COR-L47 (cell line): ENCODE measurements around the gene EPB41L3.
A peak's percentile ranks its signal among the peaks of the same experiment; 100 is the strongest.
"Not testable (repeated sequence)": the region's sequence is repeated elsewhere in the genome, so short reads cannot be mapped to it uniquely, and the experiment has no call there.

Source experiments
- DNase-seq: peaks from one replicate; lab custom pipeline; 2025; lab: John Stamatoyannopoulos, UW

Gene EPB41L3

DNA sequence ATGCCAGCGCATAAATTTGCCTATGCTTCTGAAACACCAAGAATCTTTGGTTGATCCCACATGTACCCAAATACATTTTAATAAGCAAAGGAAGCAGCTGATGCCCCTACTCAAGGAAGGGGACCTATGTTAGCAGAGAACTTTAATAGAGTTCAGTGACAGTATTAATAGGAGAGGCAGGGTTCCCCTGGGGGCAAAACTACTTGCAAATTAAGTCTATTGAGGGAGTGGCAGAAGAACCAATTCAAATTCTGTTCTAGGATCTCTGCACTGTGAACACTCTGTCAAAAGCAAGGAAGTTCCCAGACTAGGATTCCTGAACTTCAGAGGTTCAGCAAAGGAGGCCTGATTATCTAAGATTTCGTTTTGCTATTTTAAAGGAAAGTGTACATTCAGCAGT is 47.5 kb downstream of the EPB41L3 start:
- no peak for DNase-seq

DNA sequence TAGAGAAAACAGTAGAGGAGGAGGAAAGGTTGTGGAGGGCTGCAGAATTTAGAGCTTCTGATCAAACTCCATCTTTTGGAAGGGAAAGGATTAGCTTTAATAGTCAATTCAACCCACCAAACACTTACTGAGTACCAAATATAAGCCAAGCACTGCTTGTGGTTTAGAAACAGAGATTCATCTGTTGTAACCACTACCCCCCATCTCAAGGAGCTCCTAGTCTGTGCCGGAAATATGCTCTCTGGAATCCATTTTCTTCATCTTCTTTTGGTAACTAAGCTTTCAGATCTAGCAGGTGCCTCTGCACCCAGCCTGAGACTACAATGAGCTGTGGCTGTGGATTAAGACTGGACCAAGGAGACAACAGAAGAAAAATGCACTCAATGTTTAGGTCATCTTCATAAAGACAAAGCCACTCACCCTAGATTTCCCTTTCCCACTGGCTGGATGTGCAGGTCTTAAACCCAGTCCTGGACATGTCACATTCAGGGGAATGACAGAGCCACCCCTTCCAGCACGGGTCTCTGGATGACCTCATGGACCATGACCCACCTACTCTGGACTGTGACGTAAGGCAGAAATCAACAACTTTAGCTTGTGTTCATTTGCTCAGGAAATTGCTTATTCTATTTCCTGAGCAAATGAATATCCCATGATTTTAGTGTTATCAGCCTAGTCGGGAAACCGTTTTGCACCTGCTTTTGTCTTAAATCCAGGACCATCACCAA is 52.9 kb downstream of the EPB41L3 start:
- DNase-seq = no peak

DNA sequence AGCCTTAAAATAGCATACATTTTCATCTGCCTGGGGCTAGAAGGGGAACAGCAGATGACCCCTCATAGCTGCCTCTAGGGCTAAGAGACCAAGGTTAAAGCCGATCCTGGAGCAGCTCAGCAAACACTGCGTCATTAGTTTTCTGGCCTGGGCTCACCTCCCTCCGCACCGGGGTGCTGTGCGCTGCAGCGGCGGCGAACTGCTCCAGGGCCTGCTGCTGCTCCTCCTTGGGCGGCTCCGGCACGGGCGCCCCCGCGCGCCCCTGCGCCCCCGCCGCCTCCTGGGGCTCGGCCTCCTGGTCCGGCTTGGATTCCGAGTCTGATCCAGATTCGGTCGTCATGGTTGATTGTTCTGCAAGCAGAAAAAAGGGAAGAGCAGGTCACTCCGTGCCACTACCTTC is 55.0 kb downstream of the EPB41L3 start:
- DNase-seq = no peak

GRCh38 chr18:5488044-5488443 is 55.8 kb downstream of the EPB41L3 start:
- DNase-seq = not testable (repeated sequence)

- no peak for DNase-seq
Observed at GRCh38 chr18:5484526-5484925, 59.3 kb downstream of the EPB41L3 start.

GRCh38 chr18:5481621-5482020 is 62.2 kb downstream of the EPB41L3 start:
- DNase-seq = no peak

DNA sequence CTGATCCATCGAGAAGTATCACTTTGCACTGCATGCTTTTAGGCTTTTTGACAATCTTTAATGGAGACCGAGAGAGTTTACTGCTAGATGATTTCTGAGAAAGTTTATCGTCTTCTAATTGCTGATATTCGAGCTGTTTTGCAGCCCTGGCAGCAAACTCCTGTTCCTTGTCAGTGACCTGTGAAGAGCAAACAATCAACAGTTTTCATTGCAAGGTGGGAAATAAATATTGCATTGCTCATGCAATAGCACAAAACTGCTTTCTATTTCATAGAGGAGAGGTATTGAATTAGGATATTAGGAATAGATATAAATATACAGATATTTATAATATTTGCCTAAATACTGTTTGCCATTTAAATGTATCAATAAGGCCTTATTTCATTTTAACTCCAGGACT is 65.5 kb downstream of the EPB41L3 start:
- no peak for DNase-seq

- DNase-seq = peak; percentile 66
Observed at GRCh38 chr18:5476961-5477800, 66.6 kb downstream of the EPB41L3 start.

DNA sequence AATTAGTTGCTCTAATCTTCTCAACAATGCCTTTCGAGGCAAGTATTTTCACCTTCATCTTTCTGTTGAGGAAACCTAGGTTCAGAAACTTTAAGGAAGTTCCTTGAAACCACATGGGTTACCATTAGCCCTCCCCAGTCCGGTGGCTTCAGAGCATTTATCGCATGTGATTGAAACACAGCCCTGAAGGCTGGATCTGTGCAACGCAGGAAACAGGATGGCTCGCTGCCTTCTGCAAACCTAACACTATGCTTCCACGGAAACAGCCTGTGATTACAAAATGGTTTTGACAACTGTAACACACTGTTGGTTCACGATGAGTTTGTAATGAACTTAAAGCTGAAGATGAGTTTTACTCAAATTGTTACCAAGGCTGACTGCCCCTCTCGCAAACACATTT is 68.5 kb downstream of the EPB41L3 start:
- no peak for DNase-seq

GRCh38 chr18:5469340-5469739 is 74.5 kb downstream of the EPB41L3 start:
- DNase-seq = no peak

DNA sequence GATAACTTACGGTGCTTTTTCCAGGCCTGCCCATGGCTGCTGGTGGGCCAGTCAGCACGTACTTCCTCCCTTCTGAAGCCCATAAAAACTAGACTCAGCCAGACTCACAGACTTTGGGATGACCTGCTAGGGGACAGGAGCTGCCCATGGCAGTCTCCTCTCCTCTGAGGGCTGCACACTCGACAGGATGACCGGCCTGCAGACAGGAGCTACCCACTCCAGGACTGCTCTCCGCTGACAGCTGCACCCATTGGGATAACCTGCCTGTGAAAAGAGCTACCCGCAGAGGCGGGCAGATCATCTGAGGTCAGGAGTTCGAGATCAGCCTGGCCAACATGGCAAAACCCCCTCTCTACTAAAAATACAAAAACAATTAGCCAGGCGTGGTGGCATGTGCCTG is 75.4 kb downstream of the EPB41L3 start:
- DNase-seq = no peak

DNA sequence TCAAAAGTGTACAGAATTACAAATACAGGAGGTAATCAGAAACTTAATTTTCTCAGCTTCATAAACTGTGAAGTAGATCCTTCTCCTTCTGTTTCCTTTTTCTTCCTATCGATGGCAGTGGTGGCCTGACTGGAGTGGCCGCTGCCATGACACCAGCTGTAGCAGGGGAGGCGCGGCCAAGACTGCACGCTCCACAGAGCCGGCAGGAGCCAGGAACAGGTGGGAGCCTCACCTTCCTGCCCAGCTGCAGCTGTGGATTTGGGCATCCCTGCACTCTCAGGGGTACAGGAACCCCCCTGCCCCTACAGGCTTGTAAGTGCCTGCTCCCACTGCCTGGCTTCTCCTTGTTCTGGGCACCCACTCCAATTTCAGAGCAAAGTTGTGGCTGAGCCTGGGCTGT is 76.1 kb downstream of the EPB41L3 start:
- DNase-seq = no peak

DNA sequence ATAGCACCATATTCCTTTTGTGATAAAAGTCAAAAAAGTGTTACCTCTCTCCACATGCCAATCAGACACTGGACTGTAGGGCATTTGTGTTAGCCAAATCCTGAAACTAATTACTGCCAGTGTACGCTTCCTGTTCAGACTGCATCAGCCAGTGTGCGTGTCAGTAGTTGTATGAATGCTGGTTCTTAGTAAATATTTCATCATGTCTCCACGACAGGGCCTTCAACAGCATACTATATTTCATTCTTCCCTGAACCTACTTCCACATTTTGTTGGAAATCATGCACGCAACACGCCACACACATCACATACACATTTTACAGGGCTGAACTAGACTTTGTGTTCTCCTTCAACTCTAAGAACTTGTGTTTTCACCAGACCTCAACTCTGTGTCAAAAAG is 77.5 kb downstream of the EPB41L3 start:
- no peak for DNase-seq

DNA sequence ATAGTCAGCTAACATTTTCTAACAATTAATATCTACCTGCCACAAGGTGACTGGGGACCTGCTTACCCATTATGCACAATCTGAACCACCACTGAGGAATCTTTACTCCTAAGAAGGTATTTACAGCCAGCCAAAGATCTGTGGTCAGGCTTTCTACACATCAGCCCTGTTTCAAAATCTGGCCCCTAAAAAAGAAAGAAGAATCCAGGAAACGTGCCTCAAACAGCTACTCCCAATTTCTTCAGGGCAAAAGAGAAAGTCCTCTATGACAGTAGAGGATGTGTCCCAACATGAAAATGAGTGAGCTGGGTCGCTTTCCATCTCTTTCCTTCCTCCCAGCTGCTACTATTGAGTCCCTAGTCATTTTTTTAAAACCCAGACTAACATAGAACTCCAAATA is 79.5 kb downstream of the EPB41L3 start:
- DNase-seq = no peak

- DNase-seq = no peak
Observed at GRCh38 chr18:5463831-5464230, 80.0 kb downstream of the EPB41L3 start.

- no peak for DNase-seq
Observed at GRCh38 chr18:5463390-5463789, 80.4 kb downstream of the EPB41L3 start.

- no peak for DNase-seq
Observed at GRCh38 chr18:5462227-5462626, 81.6 kb downstream of the EPB41L3 start.

- DNase-seq = no peak
Observed at GRCh38 chr18:5461041-5461440, 82.8 kb downstream of the EPB41L3 start.

- no peak for DNase-seq
Observed at GRCh38 chr18:5457462-5457957, 86.3 kb downstream of the EPB41L3 start.

DNA sequence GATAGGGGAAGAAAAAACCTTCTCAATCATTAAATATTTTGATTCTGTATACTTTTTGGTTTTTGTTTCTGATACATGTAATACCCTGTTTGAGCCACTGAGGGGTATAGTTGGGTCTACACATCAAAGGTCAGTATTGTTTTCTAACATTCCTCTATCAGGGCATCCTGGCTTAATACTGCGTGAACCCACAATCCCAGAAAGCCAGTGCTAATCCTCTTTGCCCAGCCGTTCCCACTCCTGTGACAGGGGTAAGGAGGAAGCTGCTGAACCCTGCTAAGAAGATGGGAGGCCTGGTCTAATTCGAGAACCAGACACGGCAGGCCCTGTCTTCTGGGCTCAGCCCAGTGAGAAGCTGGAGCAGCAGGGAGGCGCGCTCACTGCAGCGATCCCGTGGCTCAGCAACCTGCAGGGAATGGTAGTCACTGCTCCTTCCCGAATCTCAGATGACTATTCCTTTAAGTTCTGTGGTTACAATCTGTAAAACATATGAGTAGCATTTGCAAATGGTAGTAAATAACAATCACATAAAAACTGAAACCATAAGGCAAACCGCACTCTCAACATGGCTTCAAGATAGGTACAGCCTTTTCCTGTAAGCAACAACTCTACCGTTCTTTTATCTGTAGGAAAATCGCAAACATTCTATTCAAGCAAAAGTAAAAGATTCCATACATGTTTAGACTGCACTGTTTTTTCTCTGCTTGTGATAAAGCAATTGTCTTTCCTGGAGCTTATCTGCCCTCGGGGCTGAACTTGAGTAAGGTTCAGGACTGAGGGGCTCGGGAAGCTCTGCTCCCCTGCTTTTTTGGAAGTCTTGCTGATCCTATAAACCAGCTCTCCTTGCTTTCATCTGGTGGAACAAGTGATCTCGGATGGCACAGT is 87.0 kb downstream of the EPB41L3 start:
- DNase-seq = no peak

DNA sequence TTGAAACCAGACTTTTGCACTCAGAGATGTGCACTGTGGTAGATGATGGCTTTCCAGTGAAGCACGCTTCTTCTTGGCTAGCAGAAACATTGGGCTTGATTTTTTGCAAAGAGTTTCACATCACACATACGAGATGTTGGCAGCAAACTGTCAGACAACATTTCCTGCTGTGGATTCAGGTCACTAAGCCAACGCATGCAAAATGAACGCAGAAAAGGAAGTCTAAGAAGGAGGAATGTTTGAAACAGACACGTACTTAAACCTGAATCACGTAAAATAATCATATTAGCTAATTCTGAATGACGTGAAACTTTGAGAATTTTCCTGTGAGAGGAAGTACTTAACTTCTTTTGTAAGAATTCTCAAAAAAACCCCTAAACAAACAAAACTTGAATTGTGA is 88.1 kb downstream of the EPB41L3 start:
- no peak for DNase-seq

DNA sequence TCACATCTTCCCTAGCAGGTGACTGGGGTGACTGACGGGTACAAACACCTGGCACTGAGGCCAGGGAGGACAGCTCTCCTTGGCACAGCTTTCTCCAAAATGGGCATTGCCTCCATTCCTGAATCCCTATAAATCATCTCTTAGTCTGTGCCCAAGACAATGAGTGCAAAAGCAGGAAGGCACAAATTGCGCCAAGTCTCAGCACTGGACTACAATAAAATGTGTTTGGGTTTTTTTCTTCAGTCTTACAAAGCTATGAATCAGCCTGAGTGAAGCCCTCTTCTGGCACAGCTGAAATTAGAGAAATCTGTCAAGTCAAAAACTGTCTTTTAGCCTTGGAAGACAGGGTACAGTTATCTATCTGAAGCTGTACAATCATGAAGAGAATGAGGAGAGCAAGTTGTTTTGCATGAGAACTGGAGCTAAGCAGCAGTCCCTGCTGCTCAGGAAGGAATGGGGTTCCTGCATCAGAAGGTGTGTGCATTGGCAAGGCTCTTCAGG is 90.8 kb downstream of the EPB41L3 start:
- DNase-seq = no peak
